Epithelial cell of esophagus (primary cell): ENCODE results near the gene PMIS2.
A peak's percentile ranks its signal among the peaks of the same experiment; 100 is the strongest.

ENCODE experiments used
- DNase-seq: peaks from one replicate; pipeline ENCODE4 v3.0.0; 2010; ENCODE audit warnings: low read depth
- H3K4me3 ChIP-seq: 2 replicates; pipeline ENCODE4 v1.5.1; 2011; ENCODE audit warnings: mild to moderate bottlenecking, low read length, control low read depth
- CTCF ChIP-seq: IDR thresholded peaks from 2 replicates; pipeline ENCODE4 v1.5.1; 2011; ENCODE audit warnings: low read depth, mild to moderate bottlenecking, low read length, control low read depth, inconsistent platforms; ENCODE audit not compliant: insufficient read depth; ENCODE audit errors: missing control alignments

The PMIS2 gene

GRCh38 chr19:35619290-35619923 lies 33.4 kb downstream of the PMIS2 start:
- TF ChIP-seq CTCF: no peak
- no peak for DNase-seq
- H3K4me3 ChIP-seq: no peak overlapping the region

GRCh38 chr19:35620001-35620400 lies 34.0 kb downstream of the PMIS2 start:
- no peak for TF ChIP-seq CTCF
- H3K4me3 ChIP-seq: no peak overlapping the region
- DNase-seq: no peak

GRCh38 chr19:35621708-35622107 lies 35.7 kb downstream of the PMIS2 start:
- no peak for TF ChIP-seq CTCF
- DNase-seq: no peak
- no peak overlapping the region for H3K4me3 ChIP-seq

- H3K4me3 ChIP-seq: no peak overlapping the region
- TF ChIP-seq CTCF: no peak
- no peak for DNase-seq
Measured at GRCh38 chr19:35622750-35623149, 36.8 kb downstream of the PMIS2 start.

GRCh38 chr19:35623327-35624010 lies 37.5 kb downstream of the PMIS2 start:
- no peak for DNase-seq
- no peak for TF ChIP-seq CTCF
- H3K4me3 ChIP-seq: no peak overlapping the region

GRCh38 chr19:35628264-35628564 lies 42.2 kb downstream of the PMIS2 start:
- peak overlapping the region; percentile 100 for H3K4me3 ChIP-seq
- no peak for TF ChIP-seq CTCF
- DNase-seq: no peak

- DNase-seq: peak; percentile 99
- peak within 1 kb of the TSS; percentile 100 for H3K4me3 ChIP-seq
- no peak for TF ChIP-seq CTCF
Measured at GRCh38 chr19:35628565-35629331, 42.8 kb downstream of the PMIS2 start, which contains the start of gene RBM42. Gene RBM42 (plus strand): TSS chr19:35629036. CDS start chr19:35629154, 118 bp downstream.
